Hepatocyte (in vitro differentiated cells): ENCODE data around the gene MAGEF1. TPM values are rescaled to one million over a fixed set of nuclear protein-coding genes. Genes with fewer than 3 reads are reported as not detected.

Experiments
- DNase-seq: peaks from one replicate; pipeline ENCODE4 v3.0.0-alpha.2; 2016; ENCODE audit warnings: low spot score
- H2AFZ ChIP-seq: fragments of 200-600 bp; sonication (generic); 2 replicates; pipeline ENCODE4 v1.6.0; 2016; ENCODE audit warnings: antibody characterized with exemption, mild to moderate bottlenecking
- H3K27ac ChIP-seq: fragments of 200-600 bp; sonication (generic); 2 replicates; pipeline ENCODE4 v1.5.1; 2016; ENCODE audit warnings: mild to moderate bottlenecking
- H3K27me3 ChIP-seq: fragments of 200-600 bp; sonication (generic); 2 replicates; pipeline ENCODE4 v1.6.1; 2016
- H3K36me3 ChIP-seq: fragments of 200-600 bp; sonication (generic); replicated peaks from 2 replicates; pipeline ENCODE4 v1.5.1; 2016; ENCODE audit warnings: low read depth; ENCODE audit not compliant: insufficient read depth
- H3K4me1 ChIP-seq: fragments of 200-600 bp; sonication (generic); 2 replicates; pipeline ENCODE4 v1.5.1; 2016; ENCODE audit warnings: mild to moderate bottlenecking, moderate library complexity; ENCODE audit not compliant: insufficient read depth
- H3K4me2 ChIP-seq: fragments of 200-600 bp; sonication (generic); 2 replicates; pipeline ENCODE4 v1.6.0; 2016
- H3K4me3 ChIP-seq: fragments of 200-600 bp; sonication (generic); 2 replicates; pipeline ENCODE4 v1.5.1; 2016; ENCODE audit warnings: mild to moderate bottlenecking
- H3K79me2 ChIP-seq: fragments of 200-600 bp; sonication (generic); 2 replicates; pipeline ENCODE4 v1.6.0; 2017; ENCODE audit warnings: mild to moderate bottlenecking
- H3K9me2 ChIP-seq: fragments of 200-600 bp; sonication (generic); replicated peaks from 2 replicates; pipeline ENCODE4 v1.6.0; 2017; ENCODE audit warnings: mild to moderate bottlenecking; ENCODE audit not compliant: insufficient read depth
- H3K9me3 ChIP-seq: fragments of 200-600 bp; sonication (generic); 2 replicates; pipeline ENCODE4 v1.5.1; 2016; ENCODE audit warnings: low read depth, mild to moderate bottlenecking
- H4K20me1 ChIP-seq: fragments of 200-600 bp; sonication (generic); 2 replicates; pipeline ENCODE4 v1.6.0; 2016; ENCODE audit warnings: mild to moderate bottlenecking; ENCODE audit not compliant: insufficient read depth, poor library complexity, severe bottlenecking
- EZH2 ChIP-seq: fragments of 200-600 bp; sonication (generic); IDR thresholded peaks from 2 replicates; pipeline ENCODE4 v1.6.1; 2016; ENCODE audit warnings: antibody characterized with exemption, mild to moderate bottlenecking, borderline replicate concordance
- EZH2phosphoT487 ChIP-seq: fragments of 200-600 bp; sonication (generic); IDR thresholded peaks from one replicate; pipeline ENCODE4 v1.6.1; 2018; ENCODE audit warnings: antibody characterized with exemption, mild to moderate bottlenecking, low read depth, moderate library complexity; ENCODE audit not compliant: unreplicated experiment, severe bottlenecking
- WGBS: methylation state at CpG from one replicate; pipeline ENCODE4 v1.1.6; 2016; ENCODE audit warnings: low lambda C conversion rate; ENCODE audit errors: missing lambda C conversion rate; 5-methylcytosine and 5-hydroxymethylcytosine counted together
- polyA plus RNA-seq: library from polyadenylated mRNA; unstranded; fragments of >200 nt; fragmentation: Nextera tagmentation; extraction: Ambion mirVana; gene quantifications from 2 replicates; pipeline ENCODE4 v1.2.1, GENCODE V29; 2016
- total RNA-seq: library from RNA; depleted of rRNA; stranded (reverse); fragments of >200 nt; gene quantifications from 2 replicates; pipeline ENCODE4 v1.2.3, GENCODE V29; 2014
- TF ChIP-seq, protein P1 (sequence below): fragments of 200-600 bp; sonication (generic); IDR thresholded peaks from 2 replicates; pipeline ENCODE4 v1.5.1; 2016; ENCODE audit warnings: antibody characterized with exemption, mild to moderate bottlenecking; ENCODE audit not compliant: poor library complexity

MAGEF1 gene
- total and polyA plus RNA-seq, 2 experiments from 2014 or later: 57.6 to 74.4 TPM

GRCh38 chr3:184694716-184695115 is 17.1 kb downstream of the MAGEF1 start:
- TF ChIP-seq, protein P1, sequence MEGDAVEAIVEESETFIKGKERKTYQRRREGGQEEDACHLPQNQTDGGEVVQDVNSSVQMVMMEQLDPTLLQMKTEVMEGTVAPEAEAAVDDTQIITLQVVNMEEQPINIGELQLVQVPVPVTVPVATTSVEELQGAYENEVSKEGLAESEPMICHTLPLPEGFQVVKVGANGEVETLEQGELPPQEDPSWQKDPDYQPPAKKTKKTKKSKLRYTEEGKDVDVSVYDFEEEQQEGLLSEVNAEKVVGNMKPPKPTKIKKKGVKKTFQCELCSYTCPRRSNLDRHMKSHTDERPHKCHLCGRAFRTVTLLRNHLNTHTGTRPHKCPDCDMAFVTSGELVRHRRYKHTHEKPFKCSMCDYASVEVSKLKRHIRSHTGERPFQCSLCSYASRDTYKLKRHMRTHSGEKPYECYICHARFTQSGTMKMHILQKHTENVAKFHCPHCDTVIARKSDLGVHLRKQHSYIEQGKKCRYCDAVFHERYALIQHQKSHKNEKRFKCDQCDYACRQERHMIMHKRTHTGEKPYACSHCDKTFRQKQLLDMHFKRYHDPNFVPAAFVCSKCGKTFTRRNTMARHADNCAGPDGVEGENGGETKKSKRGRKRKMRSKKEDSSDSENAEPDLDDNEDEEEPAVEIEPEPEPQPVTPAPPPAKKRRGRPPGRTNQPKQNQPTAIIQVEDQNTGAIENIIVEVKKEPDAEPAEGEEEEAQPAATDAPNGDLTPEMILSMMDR: no peak
- Histone ChIP-seq H3K79me2 (no peaks in the 10 kb centered on the region), H3K9me3 (no peaks in the 10 kb centered on the region), H3K4me1 (peaks cover 54% of the 10 kb centered on the region), H3K4me3 (no peak overlapping the region), H3K9me2 (no peaks in the 10 kb centered on the region), H3K27me3 (no peaks in the 10 kb centered on the region), H3K4me2 (no peak overlapping the region), H4K20me1 (no peaks in the 10 kb centered on the region), H2AFZ (no peak overlapping the region), H3K36me3 (no peaks in the 10 kb centered on the region), H3K27ac (no peak overlapping the region)
- DNase-seq: no peak
- WGBS: 69% methylated on average over 3 of the region's 3 CpGs

- TF ChIP-seq, protein P1: no peak
- TF ChIP-seq EZH2: no peak
- TF ChIP-seq EZH2phosphoT487: no peak
- H3K79me2 ChIP-seq: no peaks in the 10 kb centered on the region
- no peaks in the 10 kb centered on the region for H3K27me3 ChIP-seq
- 80% methylated on average over 4 of the region's 4 CpGs for WGBS
- H2AFZ ChIP-seq: no peak overlapping the region
- H4K20me1 ChIP-seq: no peaks in the 10 kb centered on the region
- H3K27ac ChIP-seq: peak overlapping the region; percentile 96
- H3K4me1 ChIP-seq: peaks cover 54% of the 10 kb centered on the region
- no peaks in the 10 kb centered on the region for H3K36me3 ChIP-seq
- H3K9me3 ChIP-seq: no peaks in the 10 kb centered on the region
- DNase-seq: no peak
- no peaks in the 10 kb centered on the region for H3K9me2 ChIP-seq
- no peak overlapping the region for H3K4me2 ChIP-seq
- no peak overlapping the region for H3K4me3 ChIP-seq
Measured at GRCh38 chr3:184694133-184694665, 17.7 kb downstream of the MAGEF1 start.

DNA sequence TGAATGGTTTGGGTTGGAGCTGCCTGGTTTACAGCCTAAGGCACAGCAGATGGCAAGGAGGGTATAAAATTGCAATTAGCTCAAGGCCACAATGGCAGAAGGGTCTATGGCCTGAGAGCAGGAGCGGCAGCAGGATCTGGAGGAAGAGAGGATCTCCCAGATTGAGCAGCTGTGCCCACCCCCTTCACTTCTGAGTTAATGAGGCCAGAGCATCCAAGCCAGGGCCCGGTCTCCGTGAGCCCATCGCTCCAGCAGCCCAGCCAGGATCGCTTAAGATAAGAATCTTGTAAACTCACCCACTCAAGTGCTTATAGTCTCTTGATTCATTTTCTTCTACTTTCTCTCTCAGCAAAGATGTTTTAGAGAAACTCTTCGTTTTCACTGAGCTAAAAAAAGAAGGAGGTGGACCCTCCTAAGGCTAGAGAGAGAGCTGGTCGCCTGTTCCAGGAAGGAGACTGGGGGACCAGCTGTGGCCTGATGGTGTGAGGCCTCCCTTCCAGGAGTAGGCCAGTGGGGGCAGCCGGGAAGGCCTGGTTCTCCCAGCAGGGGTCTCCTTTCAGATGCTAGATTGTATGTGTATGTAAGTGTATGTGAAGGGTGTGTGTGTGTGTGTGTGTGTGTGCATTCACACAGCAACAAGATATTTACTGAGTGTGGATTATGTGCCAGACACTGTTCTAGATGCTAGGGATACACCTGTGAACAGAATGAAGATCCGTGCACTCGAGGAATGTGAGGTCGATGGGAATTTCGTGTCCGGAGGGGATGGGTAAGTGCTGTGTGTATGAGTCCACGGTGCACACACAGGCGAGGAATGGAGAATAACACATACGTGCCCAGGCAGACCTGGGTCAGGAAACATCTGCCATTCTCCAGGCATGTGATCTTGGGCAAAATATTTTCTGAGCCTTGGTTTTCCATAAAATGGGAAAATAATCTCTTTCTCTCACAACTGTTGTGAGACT is 18.6 kb downstream of the MAGEF1 start:
- no peak overlapping the region for H3K4me3 ChIP-seq
- H3K27ac ChIP-seq: peak overlapping the region; percentile 96
- peak overlapping the region; percentile 25 for H3K4me2 ChIP-seq
- H3K9me3 ChIP-seq: no peaks in the 10 kb centered on the region
- H3K79me2 ChIP-seq: no peaks in the 10 kb centered on the region
- no peak overlapping the region for H2AFZ ChIP-seq
- no peaks in the 10 kb centered on the region for H4K20me1 ChIP-seq
- H3K36me3 ChIP-seq: no peaks in the 10 kb centered on the region
- H3K27me3 ChIP-seq: no peaks in the 10 kb centered on the region
- 65% methylated on average over 16 of the region's 16 CpGs for WGBS
- no peak for DNase-seq
- no peaks in the 10 kb centered on the region for H3K9me2 ChIP-seq
- peaks cover 63% of the 10 kb centered on the region for H3K4me1 ChIP-seq
- TF ChIP-seq, protein P1: peak; percentile 28
- TF ChIP-seq EZH2phosphoT487: no peak
